HG03097 (cell line): ENCODE data around the gene EHMT2.

Source experiments
- ATAC-seq: cut with Tn5 transposase; IDR thresholded peaks from one replicate; pipeline ENCODE4 v1.9.1; 2021; ENCODE audit not compliant: unreplicated experiment, low FRiP score

Gene EHMT2

GRCh38 chr6:31892821-31893220, 4.7 kb downstream of the EHMT2 start:
- no peak for ATAC-seq

GRCh38 chr6:31889331-31889972, 8.0 kb downstream of the EHMT2 start:
- ATAC-seq: no peak

DNA sequence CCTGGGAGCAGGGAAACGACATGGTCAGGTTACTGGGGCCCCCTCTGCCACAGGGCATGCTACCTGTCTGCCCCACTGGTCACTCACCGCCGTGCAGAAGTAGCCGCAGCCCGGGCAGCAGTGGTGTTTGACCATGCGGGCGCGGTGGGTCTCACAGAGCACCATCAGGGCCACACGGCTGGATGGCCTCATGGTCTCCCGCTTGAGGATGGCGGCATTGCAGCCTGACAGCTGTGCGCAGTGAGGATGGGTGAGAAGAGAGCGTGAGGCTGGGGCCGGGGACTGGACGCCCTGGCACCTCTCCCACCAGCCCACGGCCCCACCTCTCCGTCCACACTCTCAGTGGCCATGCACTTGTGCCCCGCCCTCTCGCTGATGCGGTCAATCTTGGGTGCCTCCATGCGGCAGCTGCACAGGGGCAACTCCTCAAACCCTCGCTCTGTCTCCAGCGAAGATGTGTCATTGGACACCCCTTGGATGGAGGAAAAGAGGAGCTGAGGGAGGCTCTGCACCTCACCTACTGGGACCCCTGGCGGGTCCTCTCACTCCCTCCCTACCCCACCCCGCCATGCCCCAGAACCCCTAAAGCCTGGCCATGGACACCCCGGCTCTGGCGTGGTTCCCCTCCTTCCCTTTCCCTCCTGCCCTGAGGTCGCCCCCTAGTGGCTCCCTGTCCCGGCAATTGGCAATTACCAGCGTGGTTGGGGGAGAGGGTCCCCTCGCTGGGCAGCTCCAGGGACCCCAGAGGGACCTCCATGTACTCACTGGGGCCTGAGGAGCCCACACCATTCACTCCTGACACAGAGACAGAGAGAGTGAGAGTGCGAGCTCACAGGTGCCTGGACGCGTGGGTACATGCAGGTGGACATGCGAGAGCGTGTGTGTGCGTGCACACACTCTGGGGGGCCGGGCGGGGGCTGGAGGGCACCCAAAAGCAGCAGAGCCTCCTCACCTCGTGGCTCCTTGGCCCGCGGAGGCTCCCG, 8.9 kb downstream of the EHMT2 start:
- ATAC-seq: no peak

DNA sequence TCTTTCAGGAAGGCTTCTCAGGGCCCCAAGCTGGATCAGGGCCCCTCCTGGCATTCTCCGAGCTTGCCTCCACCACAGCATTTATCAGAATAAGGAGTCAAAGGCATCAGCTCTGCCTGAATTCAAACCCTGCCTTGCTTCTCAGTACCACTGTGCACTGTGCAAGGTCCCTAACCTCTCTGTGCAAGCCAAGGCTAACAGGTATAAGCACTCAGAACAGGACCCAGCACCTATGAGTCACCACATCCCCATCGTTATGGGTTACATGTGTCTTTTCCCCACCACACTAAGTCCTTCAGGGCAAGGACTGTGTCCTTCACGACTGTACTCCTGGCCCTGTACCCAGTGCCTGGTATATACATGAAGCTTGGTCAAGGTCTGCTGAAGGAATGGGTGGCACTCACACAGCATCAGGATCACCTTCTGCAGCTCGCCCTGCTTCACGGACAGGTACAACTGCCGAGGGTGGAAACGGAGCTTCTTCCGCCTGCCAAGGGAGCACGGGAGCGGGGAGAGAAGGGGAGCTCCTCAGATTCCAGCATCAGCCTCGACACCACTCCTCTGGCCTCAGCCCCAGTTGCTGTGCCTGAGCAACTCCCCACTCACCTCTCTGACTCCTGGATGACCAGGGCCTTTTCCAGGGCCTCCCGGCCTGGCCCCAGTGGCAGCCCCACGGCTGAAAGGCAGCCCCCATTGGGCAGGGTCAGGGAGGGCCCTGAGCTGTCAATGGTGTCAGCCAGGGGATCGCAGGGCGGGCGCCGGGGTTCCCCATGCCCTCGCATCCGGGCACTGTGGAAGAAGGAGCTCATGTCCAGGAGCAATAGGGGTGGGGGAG, 10.1 kb downstream of the EHMT2 start:
- no peak for ATAC-seq

- ATAC-seq: no peak
These were observed 10.9 kb downstream of the EHMT2 start for GRCh38 chr6:31886541-31886991.

- no peak for ATAC-seq
These were observed 12.9 kb downstream of the EHMT2 start for GRCh38 chr6:31884528-31885035.

DNA sequence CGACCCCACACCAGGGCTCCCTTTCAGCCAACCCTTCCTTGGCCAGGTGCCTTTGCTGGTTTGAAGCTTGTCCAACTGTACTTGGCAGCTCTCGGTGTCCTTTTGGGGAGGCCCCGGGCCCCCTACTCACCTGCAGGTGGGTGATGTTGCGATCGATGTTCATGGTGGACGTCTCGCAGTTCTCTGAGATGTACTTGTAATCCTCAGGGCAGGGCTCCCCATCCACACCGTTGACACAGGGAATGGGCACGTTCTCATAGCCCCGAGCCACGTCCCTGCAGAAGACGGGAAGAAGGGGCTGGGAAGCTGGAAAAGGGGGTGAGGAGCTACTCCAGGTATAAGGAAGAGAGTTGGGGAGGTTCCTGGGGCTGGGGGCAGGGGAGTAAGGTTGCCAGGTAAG, 13.8 kb downstream of the EHMT2 start:
- ATAC-seq: no peak

- ATAC-seq: no peak
These were observed 15.2 kb downstream of the EHMT2 start for GRCh38 chr6:31882344-31882743.

DNA sequence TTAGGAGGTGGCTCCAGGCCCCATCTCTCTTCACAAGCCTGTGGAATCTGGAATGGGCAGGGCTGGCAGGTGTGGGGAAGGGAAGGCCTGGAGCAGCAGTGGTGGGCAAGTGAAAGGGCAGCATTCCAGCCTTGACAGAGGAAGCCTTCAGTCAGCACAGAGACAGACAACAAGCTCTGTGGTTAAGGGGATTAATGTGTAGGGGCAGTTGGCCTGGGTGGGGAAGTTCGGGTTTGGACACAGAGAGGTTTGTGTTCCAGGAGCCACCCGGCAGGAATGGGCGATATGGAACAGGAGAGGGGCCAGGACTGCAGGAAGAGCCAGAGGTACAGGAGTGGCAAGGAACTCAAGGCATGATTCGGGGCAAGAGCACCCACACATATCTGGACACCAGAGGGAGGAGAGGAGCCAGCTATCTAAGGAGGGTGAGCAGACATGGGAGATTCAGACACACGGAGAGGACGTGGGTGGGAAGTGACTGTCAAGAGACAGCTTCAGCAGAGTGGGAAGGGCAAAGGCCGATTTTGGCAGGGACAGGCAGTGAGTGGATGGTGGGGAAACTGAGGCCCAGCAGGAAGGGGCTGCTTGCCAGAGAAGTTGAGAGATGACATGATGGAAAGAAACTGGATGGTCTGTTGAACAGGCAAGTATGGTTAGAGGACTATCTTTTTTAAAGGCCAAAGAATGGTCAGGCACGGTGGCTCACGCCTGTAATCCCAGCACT, 16.2 kb downstream of the EHMT2 start:
- ATAC-seq: no peak

DNA sequence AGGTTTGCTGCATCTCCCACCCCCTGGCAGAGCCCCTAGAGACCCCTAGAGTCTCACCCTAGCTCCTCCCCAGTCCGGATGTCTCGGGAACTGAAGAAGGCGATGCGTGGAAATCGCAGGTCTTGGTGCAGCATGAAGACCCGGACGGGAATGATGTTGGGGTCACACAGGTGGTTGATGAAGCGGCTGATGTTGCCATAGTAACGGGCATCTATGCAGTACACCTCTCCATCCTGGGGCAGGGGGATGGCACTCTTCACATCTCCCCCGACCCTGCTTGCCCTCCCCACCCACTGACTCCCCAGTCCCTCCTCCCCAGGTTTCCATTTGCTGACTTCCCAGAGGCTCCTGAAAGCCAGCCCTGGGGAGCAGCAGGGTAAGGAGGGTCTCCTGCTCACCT, 16.9 kb downstream of the EHMT2 start:
- no peak for ATAC-seq

DNA sequence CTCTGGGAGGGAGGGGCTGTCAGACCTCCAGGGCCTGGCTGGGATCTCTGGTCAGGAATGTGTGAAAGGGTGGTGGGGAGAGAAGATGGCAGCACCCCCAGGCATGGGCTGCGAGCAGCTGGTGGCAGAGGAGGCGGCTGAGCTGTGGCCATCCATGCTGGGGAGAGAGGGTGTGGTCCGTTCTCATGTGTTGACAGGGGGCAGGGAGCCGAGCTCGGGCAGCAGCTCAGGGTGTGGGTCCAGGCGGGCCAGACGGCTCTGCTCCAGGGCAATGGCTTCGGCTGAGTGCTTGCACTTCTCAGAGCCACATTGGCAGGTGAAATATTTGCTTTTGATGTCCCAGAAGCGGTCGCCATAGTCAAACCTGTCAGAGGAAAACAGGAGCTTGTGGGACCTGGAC, 17.6 kb downstream of the EHMT2 start:
- ATAC-seq: no peak

GRCh38 chr6:31879143-31879542, 18.4 kb downstream of the EHMT2 start:
- ATAC-seq: no peak

DNA sequence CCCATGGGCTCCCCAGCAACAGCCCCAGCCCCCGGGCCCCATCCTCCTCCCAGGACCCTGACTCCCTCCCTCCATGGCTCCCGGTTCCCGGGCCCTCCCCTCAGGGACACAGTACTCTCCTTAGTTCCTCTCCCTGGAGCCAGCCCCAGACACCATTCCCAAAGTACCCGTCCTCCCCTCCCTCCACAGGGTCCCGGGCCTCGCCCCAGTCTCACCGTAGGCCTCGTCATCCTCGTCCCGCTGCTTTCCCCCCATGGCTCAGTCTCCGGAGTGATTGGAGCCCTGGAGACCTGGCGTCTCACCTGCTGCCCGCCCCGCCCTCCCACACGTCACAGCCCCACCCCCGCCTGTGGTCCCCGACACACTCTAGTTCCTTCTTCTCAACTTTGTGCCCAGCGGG, 18.8 kb downstream of the EHMT2 start, which contains the start of gene SLC44A4:
TSS of gene SLC44A4 (minus strand) at position 272 of the 400 bp plus-strand sequence. CDS start at position 255, 17 bp downstream.
- no peak for ATAC-seq

DNA sequence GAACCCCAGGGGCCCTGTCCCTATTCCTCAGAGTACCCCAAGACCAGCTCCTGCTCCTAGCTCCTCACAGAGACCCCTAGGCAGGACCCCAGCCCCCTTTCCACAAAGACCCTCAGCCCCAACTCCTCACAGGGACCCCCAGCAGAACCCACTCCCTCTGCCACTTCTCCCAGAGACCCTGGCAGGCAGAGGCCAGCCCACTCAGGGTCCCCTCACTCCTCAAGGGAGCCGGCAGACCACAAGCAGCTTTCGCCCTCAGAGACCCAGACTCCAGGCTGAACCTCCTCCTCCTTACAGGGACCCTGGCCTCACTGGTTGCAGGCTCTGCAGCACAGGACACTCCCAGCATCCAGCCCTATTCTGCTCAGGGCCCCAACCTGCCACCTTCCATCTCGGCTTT, 19.3 kb downstream of the EHMT2 start:
- ATAC-seq: no peak

- no peak for ATAC-seq
These were observed 19.8 kb downstream of the EHMT2 start for GRCh38 chr6:31877651-31878161.

- ATAC-seq: no peak
These were observed 20.3 kb downstream of the EHMT2 start for GRCh38 chr6:31877125-31877650.

DNA sequence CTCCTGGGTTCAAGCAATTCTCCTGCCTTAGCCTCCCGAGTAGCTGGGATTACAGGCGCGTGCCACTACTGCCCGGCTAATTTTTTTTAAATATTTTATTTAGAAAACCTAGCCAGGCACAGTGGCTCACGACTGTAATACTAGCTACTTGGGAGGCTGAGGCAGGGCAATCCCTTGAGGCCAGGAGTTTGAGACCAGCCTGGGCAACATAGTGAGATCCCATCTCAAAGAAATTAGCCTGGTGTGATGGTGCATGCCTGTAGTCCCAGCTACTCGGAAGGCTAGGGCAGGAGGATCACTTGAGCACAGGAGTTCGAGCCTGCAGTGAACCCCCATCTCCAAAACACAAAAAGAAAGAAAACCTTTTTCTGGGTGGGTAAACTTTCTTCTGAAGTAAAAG, 21.1 kb downstream of the EHMT2 start:
- no peak for ATAC-seq

DNA sequence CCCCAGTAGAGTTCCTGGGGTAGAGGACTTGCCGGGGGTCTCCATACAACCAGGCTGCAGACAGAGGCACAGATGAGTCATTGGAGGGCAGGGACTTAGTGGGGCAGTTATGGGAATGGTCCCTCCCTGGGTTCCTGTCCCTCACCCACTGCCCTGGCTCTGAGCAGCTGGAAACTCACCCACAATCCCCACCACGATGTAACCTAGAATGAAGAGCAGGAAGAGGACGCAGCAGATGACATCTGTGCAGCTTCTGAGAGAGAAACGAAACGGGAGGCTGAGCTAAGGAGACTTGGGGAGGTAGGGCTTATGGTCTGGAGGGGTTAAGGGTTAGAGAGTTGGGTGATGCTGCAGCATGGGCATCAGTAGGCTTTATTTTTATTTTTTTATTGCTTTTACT, 21.6 kb downstream of the EHMT2 start:
- no peak for ATAC-seq

DNA sequence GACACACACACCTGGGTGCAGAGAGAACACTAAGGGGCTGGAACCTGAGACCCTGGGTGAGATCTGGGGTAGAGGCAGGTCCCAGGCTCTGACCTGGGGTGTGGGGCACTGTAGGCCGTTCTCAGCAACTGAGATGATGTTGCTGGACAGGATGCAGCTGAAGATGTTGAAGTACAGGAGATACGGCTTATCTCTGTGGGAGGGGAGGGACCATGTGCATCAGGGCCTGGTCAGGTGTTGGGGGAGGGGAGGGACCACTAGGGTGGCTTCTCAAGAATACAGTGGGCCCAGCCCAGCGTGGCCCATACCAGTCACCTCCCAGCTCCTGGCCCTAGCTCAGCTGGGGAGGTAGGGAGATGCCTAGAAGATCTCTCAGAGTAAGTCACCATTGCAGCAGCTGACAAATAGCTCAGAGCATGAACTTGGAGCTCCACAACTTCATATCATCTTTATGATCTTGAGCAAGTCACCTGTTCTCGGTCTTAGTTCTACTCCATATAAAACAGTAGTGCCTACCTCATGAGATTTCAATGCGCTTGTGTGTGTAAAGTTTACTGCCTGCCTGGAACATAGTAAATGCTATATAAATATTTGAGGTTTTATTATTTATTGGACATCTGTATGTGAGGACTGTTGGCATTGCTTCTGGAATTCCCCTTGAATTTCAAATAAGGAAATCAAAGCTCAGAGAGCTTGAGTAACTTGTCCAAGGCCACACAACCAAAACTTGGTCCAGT, 22.5 kb downstream of the EHMT2 start:
- no peak for ATAC-seq
